ENCODE measurements around the gene PRRC2C. TPM values are rescaled to one million over a fixed set of nuclear protein-coding genes. Genes with fewer than 3 reads are reported as not detected.
"Not testable (repeated sequence)": the region's sequence is repeated elsewhere in the genome, so short reads cannot be mapped to it uniquely, and the experiment has no call there.

Gene PRRC2C
- total RNA-seq, 1 experiment from 2014 or later, result 136 TPM

DNA sequence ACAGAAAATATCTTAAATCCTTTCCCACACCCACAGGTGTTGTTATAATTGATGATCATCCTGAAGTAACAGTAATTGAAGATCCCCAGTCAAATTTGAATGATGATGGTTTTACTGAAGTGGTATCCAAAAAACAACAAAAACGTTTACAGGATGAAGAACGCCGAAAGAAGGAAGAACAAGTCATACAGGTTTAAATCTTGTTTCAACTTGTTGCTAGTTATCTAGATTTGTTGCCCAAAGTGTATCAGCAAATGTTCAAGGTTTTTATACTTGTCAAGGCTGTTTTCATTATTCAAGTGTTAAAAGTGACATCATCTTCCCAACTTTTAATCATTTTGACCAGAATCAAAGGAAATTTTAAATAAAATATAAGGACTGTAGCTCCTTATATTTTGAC lies 64.7 kb downstream of the PRRC2C start:
- TF ChIP-seq EZH2 (IDR thresholded peaks at IDR 0.05; ENCODE audit: low read depth), result no peak
- TF ChIP-seq, protein P1, sequence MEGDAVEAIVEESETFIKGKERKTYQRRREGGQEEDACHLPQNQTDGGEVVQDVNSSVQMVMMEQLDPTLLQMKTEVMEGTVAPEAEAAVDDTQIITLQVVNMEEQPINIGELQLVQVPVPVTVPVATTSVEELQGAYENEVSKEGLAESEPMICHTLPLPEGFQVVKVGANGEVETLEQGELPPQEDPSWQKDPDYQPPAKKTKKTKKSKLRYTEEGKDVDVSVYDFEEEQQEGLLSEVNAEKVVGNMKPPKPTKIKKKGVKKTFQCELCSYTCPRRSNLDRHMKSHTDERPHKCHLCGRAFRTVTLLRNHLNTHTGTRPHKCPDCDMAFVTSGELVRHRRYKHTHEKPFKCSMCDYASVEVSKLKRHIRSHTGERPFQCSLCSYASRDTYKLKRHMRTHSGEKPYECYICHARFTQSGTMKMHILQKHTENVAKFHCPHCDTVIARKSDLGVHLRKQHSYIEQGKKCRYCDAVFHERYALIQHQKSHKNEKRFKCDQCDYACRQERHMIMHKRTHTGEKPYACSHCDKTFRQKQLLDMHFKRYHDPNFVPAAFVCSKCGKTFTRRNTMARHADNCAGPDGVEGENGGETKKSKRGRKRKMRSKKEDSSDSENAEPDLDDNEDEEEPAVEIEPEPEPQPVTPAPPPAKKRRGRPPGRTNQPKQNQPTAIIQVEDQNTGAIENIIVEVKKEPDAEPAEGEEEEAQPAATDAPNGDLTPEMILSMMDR (conservative IDR thresholded peaks at IDR 0.05), result no peak
- Histone ChIP-seq H3K9me2 (ENCODE audit: insufficient read depth) (no peaks in the 10 kb centered on the region), H3K4me1 (replicated peaks; ENCODE audit: insufficient read depth) (no peaks in the 10 kb centered on the region), H3K79me2 (ENCODE audit: low read depth) (peaks cover 14% of the 10 kb centered on the region), H3K27me3 (ENCODE audit: insufficient read depth, low read depth) (no peaks in the 10 kb centered on the region), H3K4me3 (no peak overlapping the region), H4K20me1 (ENCODE audit: insufficient read depth) (peaks cover 19% of the 10 kb centered on the region; the same call in 1 of the 2 replicates), H3K9me3 (ENCODE audit: insufficient read depth, low read depth) (no peaks in the 10 kb centered on the region), H3K4me2 (no peak overlapping the region), H3K36me3 (ENCODE audit: low read depth) (peaks cover 23% of the 10 kb centered on the region), H2AFZ (no peak overlapping the region), H3F3A (ENCODE audit: insufficient read depth, low read depth) (no peaks in the 10 kb centered on the region), H3K27ac (no peak overlapping the region)
- no TSS peak for BruUV-seq (replicated peaks)
- CTCF ChIA-PET, result no interaction called here
- intact Hi-C loops (cut with micrococcal nuclease; ENCODE audit: unreplicated experiment), result no loop called here
- POLR2A ChIA-PET (ENCODE audit: unreplicated experiment), result no interaction called here
- DNase-seq, result no peak

DNA sequence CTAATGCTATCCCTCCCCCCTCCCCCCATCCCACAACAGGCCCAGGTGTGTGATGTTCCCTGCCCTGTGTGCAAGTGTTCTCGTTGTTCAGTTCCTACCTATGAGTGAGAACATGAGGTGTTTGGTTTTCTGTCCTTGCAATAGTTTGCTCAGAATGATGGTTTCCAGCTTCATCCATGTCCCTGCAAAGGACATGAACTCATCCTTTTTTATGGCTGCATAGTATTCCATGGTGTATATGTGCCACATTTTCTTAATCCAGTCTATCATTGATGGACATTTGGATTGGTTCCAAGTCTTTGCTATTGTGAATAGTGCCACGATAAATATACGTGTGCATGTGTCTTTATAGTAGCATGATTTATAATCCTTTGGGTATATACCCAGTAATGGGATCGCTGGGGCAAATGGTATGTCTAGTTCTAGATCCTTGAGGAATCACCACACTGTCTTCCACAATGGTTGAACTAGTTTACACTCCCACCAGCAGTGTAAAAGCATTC lies 65.3 kb downstream of the PRRC2C start:
- DNase-seq; H3F3A ChIP-seq (ENCODE audit: insufficient read depth, low read depth); H3K4me1 ChIP-seq (replicated peaks; ENCODE audit: insufficient read depth); H3K27me3 ChIP-seq (ENCODE audit: insufficient read depth, low read depth); H3K4me3 ChIP-seq; H2AFZ ChIP-seq; CTCF ChIA-PET; H3K9me2 ChIP-seq (ENCODE audit: insufficient read depth); H3K27ac ChIP-seq; BruUV-seq (replicated peaks); POLR2A ChIA-PET (ENCODE audit: unreplicated experiment); H3K9me3 ChIP-seq (ENCODE audit: insufficient read depth, low read depth); intact Hi-C loops (cut with micrococcal nuclease; ENCODE audit: unreplicated experiment); H3K4me2 ChIP-seq: not testable (repeated sequence)
- Histone ChIP-seq H3K79me2 (ENCODE audit: low read depth) (peaks cover 12% of the 10 kb centered on the region), H4K20me1 (ENCODE audit: insufficient read depth) (peaks cover 19% of the 10 kb centered on the region; the same call in 1 of the 2 replicates), H3K36me3 (ENCODE audit: low read depth) (peaks cover 19% of the 10 kb centered on the region; the same call in 1 of the 2 replicates)

DNA sequence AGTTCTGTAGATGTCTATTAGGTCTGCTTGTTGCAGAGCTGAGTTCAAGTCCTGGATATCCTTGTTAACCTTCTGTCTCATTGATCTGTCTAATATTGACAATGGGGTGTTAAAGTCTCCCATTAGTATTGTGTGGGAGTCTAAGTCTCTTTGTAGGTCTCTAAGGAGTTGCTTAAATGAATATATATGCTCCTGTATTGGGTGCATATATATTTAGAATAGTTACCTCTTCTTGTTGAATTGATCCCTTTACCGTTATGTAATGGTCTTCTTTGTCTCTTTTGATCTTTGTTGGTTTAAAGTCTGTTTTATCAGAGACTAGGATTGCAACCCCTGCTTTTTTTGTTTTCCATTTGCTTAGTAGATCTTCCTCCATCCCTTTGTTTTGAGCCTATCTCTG lies 68.6 kb downstream of the PRRC2C start:
- H3K9me2 ChIP-seq (ENCODE audit: insufficient read depth); H3K27ac ChIP-seq; DNase-seq; H2AFZ ChIP-seq; POLR2A ChIA-PET (ENCODE audit: unreplicated experiment); intact Hi-C loops (cut with micrococcal nuclease; ENCODE audit: unreplicated experiment); BruUV-seq (replicated peaks); H3K4me3 ChIP-seq; H3K4me1 ChIP-seq (replicated peaks; ENCODE audit: insufficient read depth); H3F3A ChIP-seq (ENCODE audit: insufficient read depth, low read depth); H3K27me3 ChIP-seq (ENCODE audit: insufficient read depth, low read depth); CTCF ChIA-PET; H3K4me2 ChIP-seq; H3K9me3 ChIP-seq (ENCODE audit: insufficient read depth, low read depth): not testable (repeated sequence)
- Histone ChIP-seq H4K20me1 (ENCODE audit: insufficient read depth) (peaks cover 15% of the 10 kb centered on the region; the same call in 1 of the 2 replicates), H3K79me2 (ENCODE audit: low read depth) (peaks cover 12% of the 10 kb centered on the region), H3K36me3 (ENCODE audit: low read depth) (peaks cover 33% of the 10 kb centered on the region; the same call in 1 of the 2 replicates)

DNA sequence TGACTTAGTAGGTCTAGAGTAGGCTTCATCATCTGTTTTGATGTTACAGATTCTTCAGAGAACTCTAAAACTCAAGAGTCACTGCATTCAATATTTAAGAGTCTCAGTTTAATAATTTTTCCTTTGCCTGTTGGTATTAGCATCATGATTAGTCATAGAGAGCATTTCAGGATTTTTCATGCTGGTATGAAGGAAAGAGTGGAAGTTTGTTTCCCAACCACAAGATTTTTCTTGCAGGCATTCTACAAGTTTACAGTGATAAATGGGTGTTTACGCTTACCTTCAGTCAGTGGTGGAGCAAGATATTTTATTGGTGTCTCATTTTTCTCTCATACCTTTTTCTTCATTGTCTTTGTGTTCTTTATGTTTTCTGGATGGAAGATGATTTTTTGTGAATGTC lies 78.3 kb downstream of the PRRC2C start:
- Histone ChIP-seq H3F3A (ENCODE audit: insufficient read depth, low read depth) (peaks cover 12% of the 10 kb centered on the region; the same call in 1 of the 2 replicates), H3K4me2 (no peak overlapping the region), H3K27me3 (ENCODE audit: insufficient read depth, low read depth) (no peaks in the 10 kb centered on the region), H3K9me3 (ENCODE audit: insufficient read depth, low read depth) (no peaks in the 10 kb centered on the region), H3K4me1 (replicated peaks; ENCODE audit: insufficient read depth) (no peaks in the 10 kb centered on the region), H3K27ac (no peak overlapping the region), H2AFZ (no peak overlapping the region), H4K20me1 (ENCODE audit: insufficient read depth) (no peaks in the 10 kb centered on the region; the same call in 1 of the 2 replicates), H3K79me2 (ENCODE audit: low read depth) (no peaks in the 10 kb centered on the region), H3K9me2 (ENCODE audit: insufficient read depth) (no peaks in the 10 kb centered on the region), H3K36me3 (ENCODE audit: low read depth) (peaks cover 60% of the 10 kb centered on the region), H3K4me3 (no peak overlapping the region)
- CTCF ChIA-PET, result no interaction called here
- no peak for DNase-seq
- POLR2A ChIA-PET (ENCODE audit: unreplicated experiment), result no interaction called here
- intact Hi-C loops (cut with micrococcal nuclease; ENCODE audit: unreplicated experiment), result no loop called here
- no peak for TF ChIP-seq EZH2 (IDR thresholded peaks at IDR 0.05; ENCODE audit: low read depth)
- TF ChIP-seq, protein P1 (conservative IDR thresholded peaks at IDR 0.05), result no peak
- no TSS peak for BruUV-seq (replicated peaks)

All from PC-9 (cell line).